HEK293T (cell line): Measurements from ENCODE around the gene SPTBN4.

Source experiments
- CTCF ChIA-PET: fragments of 350-600 bp; formaldehyde crosslinking; extraction: SDS; loops from one replicate; lab custom pipeline; 2021; ENCODE audit warnings: antibody characterized with exemption, inconsistent platforms; lab: Yijun Ruan, JAX
- POLR2A ChIA-PET: fragments of 350-600 bp; formaldehyde crosslinking; extraction: SDS; loops from one replicate; lab custom pipeline; 2020; ENCODE audit warnings: antibody characterized with exemption, inconsistent platforms; lab: Yijun Ruan, JAX
- DNase-seq: peaks from one replicate; pipeline ENCODE4 v3.0.0; 2012; ENCODE audit warnings: mixed read lengths; ENCODE audit errors: extremely low spot score
- ARNT ChIP-seq: fragments of 450-650 bp; IDR thresholded peaks from 2 replicates; pipeline ENCODE4 v1.6.1; 2017; ENCODE audit warnings: mild to moderate bottlenecking
- BHLHE40 ChIP-seq: fragments of 450-650 bp; IDR thresholded peaks from 2 replicates; pipeline ENCODE4 v1.6.1; 2016; ENCODE audit warnings: mild to moderate bottlenecking, moderate library complexity, borderline replicate concordance
- CTBP1 ChIP-seq: fragments of 450-650 bp; IDR thresholded peaks from 2 replicates; pipeline ENCODE4 v1.6.1; 2016; ENCODE audit warnings: borderline replicate concordance
- ELF4 ChIP-seq: fragments of 450-650 bp; IDR thresholded peaks from 2 replicates; pipeline ENCODE4 v1.6.1; 2017; ENCODE audit warnings: antibody characterized with exemption
- FOXA1 ChIP-seq: fragments of 450-650 bp; IDR thresholded peaks from 2 replicates; pipeline ENCODE4 v1.6.1; 2016; ENCODE audit warnings: mild to moderate bottlenecking
- FOXK2 ChIP-seq: fragments of 450-650 bp; IDR thresholded peaks from 2 replicates; pipeline ENCODE4 v1.6.1; 2016; ENCODE audit warnings: mild to moderate bottlenecking
- FOXM1 ChIP-seq: fragments of 450-650 bp; IDR thresholded peaks from 2 replicates; pipeline ENCODE4 v1.6.1; 2017; ENCODE audit warnings: mild to moderate bottlenecking, borderline replicate concordance
- HDGF ChIP-seq: fragments of 450-650 bp; IDR thresholded peaks from 2 replicates; pipeline ENCODE4 v1.6.1; 2017; ENCODE audit warnings: antibody characterized with exemption, borderline replicate concordance
- L3MBTL2 ChIP-seq: fragments of 450-650 bp; conservative IDR thresholded peaks from 2 replicates; pipeline ENCODE4 v1.6.1; 2016; ENCODE audit warnings: mild to moderate bottlenecking
- LEF1 ChIP-seq: fragments of 450-650 bp; IDR thresholded peaks from 2 replicates; pipeline ENCODE4 v1.6.1; 2017; ENCODE audit warnings: mild to moderate bottlenecking, borderline replicate concordance
- NFRKB ChIP-seq: fragments of 450-650 bp; IDR thresholded peaks from 2 replicates; pipeline ENCODE4 v1.6.1; 2016; ENCODE audit warnings: mild to moderate bottlenecking, moderate library complexity
- SP1 ChIP-seq: fragments of 450-650 bp; IDR thresholded peaks from 2 replicates; pipeline ENCODE4 v1.6.1; 2017
- SUZ12 ChIP-seq: fragments of 450-650 bp; IDR thresholded peaks from 2 replicates; pipeline ENCODE4 v1.6.1; 2016; ENCODE audit warnings: mild to moderate bottlenecking
- TARDBP ChIP-seq: fragments of 450-650 bp; IDR thresholded peaks from 2 replicates; pipeline ENCODE4 v1.6.1; 2016
- ZNF384 ChIP-seq: fragments of 450-650 bp; IDR thresholded peaks from 2 replicates; pipeline ENCODE4 v1.6.1; 2016
- TF ChIP-seq, protein P1 (sequence below): fragments of 450-650 bp; IDR thresholded peaks from 2 replicates; pipeline ENCODE4 v1.6.1; 2016

Gene SPTBN4

DNA sequence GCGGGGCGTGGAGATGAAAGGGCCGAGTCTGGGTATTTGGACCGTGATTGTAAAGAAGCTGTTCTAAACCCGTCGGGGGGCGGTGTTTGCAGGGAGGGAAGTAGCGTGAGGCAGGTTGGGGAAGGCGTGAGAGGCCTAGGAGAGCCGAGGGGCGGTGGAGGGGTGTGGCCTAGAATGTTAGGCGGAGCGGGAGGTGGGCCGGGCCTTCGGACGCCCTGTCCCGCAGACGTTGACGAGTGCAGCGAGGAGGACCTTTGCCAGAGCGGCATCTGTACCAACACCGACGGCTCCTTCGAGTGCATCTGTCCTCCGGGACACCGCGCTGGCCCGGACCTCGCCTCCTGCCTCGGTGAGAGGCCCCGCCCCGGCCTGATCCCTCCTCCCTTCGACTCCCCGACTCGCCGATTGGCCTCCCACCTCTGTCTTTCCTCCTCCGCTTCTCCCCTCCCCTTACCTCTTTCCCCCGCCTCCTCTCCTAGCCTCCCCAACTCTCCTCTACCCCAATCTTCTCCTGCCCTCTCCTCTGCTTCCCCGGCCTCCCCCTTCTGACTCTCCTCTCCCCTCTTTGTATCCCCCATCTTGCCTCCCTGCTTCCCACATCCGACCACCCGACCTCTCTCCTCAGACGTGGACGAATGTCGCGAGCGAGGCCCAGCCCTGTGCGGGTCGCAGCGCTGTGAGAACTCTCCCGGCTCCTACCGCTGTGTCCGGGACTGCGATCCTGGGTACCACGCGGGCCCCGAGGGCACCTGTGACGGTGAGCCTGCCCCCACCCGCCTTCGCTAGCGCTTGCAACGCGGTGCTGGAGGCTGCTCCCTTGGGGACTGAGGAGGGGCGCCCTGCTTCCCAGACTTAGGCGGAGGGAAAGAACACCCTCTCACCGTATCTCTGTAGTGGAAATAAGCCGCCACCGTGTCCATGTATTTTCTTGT is 147.2 kb downstream of the SPTBN4 start:
- TF ChIP-seq SP1, result no peak
- no peak for TF ChIP-seq CTBP1
- TF ChIP-seq ZNF384, result no peak
- no peak for TF ChIP-seq ELF4
- peak; percentile 90; the same call in 1 of the 2 replicates for TF ChIP-seq L3MBTL2
- TF ChIP-seq HDGF, result no peak
- TF ChIP-seq FOXM1, result no peak
- no peak for TF ChIP-seq FOXA1
- no peak for TF ChIP-seq FOXK2
- TF ChIP-seq, protein P1, sequence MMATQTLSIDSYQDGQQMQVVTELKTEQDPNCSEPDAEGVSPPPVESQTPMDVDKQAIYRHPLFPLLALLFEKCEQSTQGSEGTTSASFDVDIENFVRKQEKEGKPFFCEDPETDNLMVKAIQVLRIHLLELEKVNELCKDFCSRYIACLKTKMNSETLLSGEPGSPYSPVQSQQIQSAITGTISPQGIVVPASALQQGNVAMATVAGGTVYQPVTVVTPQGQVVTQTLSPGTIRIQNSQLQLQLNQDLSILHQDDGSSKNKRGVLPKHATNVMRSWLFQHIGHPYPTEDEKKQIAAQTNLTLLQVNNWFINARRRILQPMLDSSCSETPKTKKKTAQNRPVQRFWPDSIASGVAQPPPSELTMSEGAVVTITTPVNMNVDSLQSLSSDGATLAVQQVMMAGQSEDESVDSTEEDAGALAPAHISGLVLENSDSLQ, result peak; percentile 91
- no peak for TF ChIP-seq NFRKB
- TF ChIP-seq BHLHE40, result no peak
- TF ChIP-seq ARNT, result no peak
- peak; percentile 69 for DNase-seq
- CTCF ChIA-PET, result interaction anchor here (1.6 kb wide), 1 partner anchor 21 kb away, joined by 6 read pairs; no protein-coding TSS in a partner anchor
- POLR2A ChIA-PET, result interaction anchor here (0.6 to 1.2 kb wide), 3 partner anchors 8 to 91 kb away, joined by 3 to 5 read pairs (median 3); no protein-coding TSS in a partner anchor

DNA sequence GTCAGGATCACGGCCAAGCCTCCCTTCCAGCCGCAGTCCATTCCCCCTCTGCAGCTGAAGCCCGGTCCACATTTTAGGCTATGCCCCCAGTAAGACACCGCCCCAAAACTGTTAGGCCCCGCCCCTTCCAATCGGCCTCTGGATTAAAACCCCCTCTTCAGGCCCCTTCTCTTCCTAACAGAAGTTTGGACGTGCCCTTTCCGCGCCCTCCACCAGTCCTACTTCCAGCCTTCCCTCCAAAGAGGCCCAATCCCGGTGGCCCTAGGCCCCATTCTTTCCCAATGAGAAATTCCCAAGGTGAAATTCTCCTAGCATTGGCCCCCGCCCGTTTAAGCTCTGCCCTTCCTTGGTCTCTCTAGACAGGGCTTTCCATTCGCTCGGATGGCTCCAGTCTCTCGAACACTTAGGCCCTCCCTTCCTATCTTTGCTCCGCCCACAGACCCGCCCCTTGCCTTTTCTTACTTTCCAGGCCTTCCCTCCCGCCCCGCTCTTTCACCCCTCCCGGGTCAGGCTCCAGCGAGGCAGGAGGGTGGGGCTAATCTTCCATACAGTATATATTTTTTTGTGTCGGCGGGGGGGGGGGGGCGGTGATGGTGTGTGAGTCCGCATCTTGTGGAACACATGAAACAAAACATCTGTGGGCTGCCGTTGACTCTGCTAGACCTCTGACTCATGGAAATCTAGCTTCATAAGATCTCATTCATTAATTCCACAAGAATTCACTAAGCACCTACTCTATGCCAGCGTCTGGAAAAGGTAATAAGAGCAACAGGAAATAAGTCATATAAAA is 148.0 kb downstream of the SPTBN4 start:
- peak; percentile 80 for DNase-seq
- CTCF ChIA-PET, result interaction anchor here (1.2 to 1.6 kb wide), 2 partner anchors 12 to 20 kb away, joined by 6 to 7 read pairs; no protein-coding TSS in a partner anchor
- no peak for TF ChIP-seq BHLHE40
- TF ChIP-seq FOXM1, result peak; percentile 17; the same call in 1 of the 2 replicates
- no peak for TF ChIP-seq FOXA1
- POLR2A ChIA-PET, result interaction anchor here (0.6 to 1.3 kb wide), 4 partner anchors 9 to 92 kb away, joined by 3 to 5 read pairs (median 4); no protein-coding TSS in a partner anchor

DNA sequence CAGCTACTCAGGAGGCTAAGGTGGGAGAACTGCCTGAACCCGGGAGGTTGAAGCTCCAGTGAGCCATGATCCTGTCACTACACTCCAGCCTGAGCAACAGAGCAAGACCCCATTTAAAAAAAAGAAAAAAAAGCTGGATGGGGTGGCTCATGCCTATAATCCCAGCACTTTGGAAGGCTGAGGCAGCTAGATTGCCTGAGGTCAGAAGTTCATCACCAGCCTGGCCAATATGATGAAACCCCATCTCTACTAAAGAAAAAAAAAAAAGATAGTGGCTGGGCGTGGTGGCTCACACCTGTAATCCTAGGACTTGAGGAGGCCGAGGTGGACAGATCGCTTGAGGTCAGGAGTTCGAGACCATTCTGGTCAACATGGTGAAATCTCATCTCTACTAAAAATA is 149.4 kb downstream of the SPTBN4 start:
- CTCF ChIA-PET, result no interaction called here
- TF ChIP-seq, protein P1, result no peak
- no peak for TF ChIP-seq SP1
- no peak for TF ChIP-seq L3MBTL2
- TF ChIP-seq FOXK2, result no peak
- TF ChIP-seq BHLHE40, result no peak
- TF ChIP-seq TARDBP, result no peak
- no peak for TF ChIP-seq SUZ12
- no peak for TF ChIP-seq LEF1
- no peak for TF ChIP-seq HDGF
- TF ChIP-seq ELF4, result no peak
- no peak for TF ChIP-seq FOXM1
- no peak for TF ChIP-seq ZNF384
- TF ChIP-seq ARNT, result no peak
- POLR2A ChIA-PET, result no interaction called here
- no peak for DNase-seq

DNA sequence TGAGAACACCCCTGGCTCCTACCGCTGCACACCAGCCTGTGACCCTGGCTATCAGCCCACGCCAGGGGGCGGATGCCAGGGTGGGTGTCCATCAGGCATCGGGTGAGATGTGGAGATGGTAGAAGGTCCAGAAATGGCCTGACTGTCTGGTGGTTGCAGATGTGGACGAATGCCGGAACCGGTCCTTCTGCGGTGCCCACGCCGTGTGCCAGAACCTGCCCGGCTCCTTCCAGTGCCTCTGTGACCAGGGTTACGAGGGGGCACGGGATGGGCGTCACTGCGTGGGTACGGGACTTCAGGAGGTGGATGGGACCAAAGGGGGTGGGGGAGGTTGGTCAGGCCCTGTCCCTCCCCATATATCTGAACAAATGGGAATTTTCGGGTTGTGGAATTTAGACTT is 150.1 kb downstream of the SPTBN4 start:
- TF ChIP-seq ELF4, result no peak
- TF ChIP-seq SUZ12, result no peak
- no peak for TF ChIP-seq TARDBP
- TF ChIP-seq, protein P1, result no peak
- TF ChIP-seq BHLHE40, result no peak
- no peak for TF ChIP-seq FOXM1
- TF ChIP-seq FOXA1, result no peak
- TF ChIP-seq LEF1, result no peak
- TF ChIP-seq SP1, result no peak
- no peak for TF ChIP-seq HDGF
- TF ChIP-seq CTBP1, result no peak
- TF ChIP-seq ARNT, result no peak
- TF ChIP-seq ZNF384, result no peak
- no peak for TF ChIP-seq L3MBTL2
- no peak for DNase-seq
- ChIA-PET POLR2A (no interaction called here), CTCF (no interaction called here)

DNA sequence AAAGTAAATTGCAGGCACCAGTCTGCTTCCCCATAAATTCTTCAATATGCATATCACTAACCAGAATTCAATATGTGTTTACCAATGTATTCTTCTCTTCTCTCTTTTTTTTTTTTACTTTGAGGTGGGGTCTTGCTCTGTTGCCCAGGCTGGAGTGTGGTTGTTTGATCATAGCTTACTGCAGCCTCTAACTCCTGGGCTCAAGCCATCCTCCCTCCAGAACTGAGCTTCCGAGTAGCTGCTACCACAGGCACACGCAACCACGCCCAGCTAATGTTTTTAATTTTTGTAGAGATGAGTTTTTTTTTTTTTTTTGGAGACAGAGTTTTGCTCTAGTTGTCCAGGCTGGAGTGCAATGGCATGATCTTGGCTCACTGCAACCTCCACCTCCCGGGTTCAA is 151.2 kb downstream of the SPTBN4 start:
- ChIA-PET CTCF (interaction anchor here (1.3 kb wide), 1 partner anchor 16 kb away, joined by 4 read pairs; no protein-coding TSS in a partner anchor), POLR2A (no interaction called here)
- TF ChIP-seq FOXK2, result no peak
- TF ChIP-seq SUZ12, result no peak
- no peak for TF ChIP-seq FOXA1
- no peak for TF ChIP-seq ELF4
- TF ChIP-seq CTBP1, result no peak
- TF ChIP-seq L3MBTL2, result no peak
- no peak for TF ChIP-seq ARNT
- no peak for TF ChIP-seq HDGF
- TF ChIP-seq, protein P1, result no peak
- TF ChIP-seq SP1, result no peak
- no peak for TF ChIP-seq TARDBP
- no peak for TF ChIP-seq NFRKB
- no peak for TF ChIP-seq LEF1
- no peak for TF ChIP-seq FOXM1
- no peak for TF ChIP-seq BHLHE40
- no peak for TF ChIP-seq ZNF384
- DNase-seq, result no peak
